Mesenchymal stem cell (in vitro differentiated cells and primary cell): ENCODE data around the gene MATCAP1.

ENCODE experiments used
- DNase-seq: peaks from one replicate; pipeline ENCODE4 v3.0.0-alpha.2; 2013
- H2AFZ ChIP-seq: one replicate; pipeline ENCODE4 v1.6.1; 2013; ENCODE audit warnings: low read depth, mild to moderate bottlenecking, control low read depth, inconsistent platforms, low read length, moderate library complexity
- H2AK5ac ChIP-seq: 2 replicates; pipeline ENCODE4 v1.6.1; 2013; ENCODE audit warnings: low read length, moderate library complexity, mild to moderate bottlenecking, inconsistent platforms; ENCODE audit not compliant: severe bottlenecking
- H2BK120ac ChIP-seq: one replicate; pipeline ENCODE4 v1.6.1; 2013; ENCODE audit warnings: low read depth, mild to moderate bottlenecking, inconsistent platforms, low read length, moderate library complexity
- H2BK12ac ChIP-seq, 2 experiments: one replicate each; pipeline ENCODE4 v1.6.1; 2013; ENCODE audit warnings: inconsistent platforms in 2 of 2, low read length in 2 of 2, mild to moderate bottlenecking in 2 of 2, moderate library complexity in 2 of 2, control low read depth in 1 of 2
- H2BK15ac ChIP-seq: one replicate; pipeline ENCODE4 v1.6.1; 2013; ENCODE audit warnings: mild to moderate bottlenecking, low read depth, inconsistent platforms; ENCODE audit not compliant: poor library complexity, severe bottlenecking
- H2BK5ac ChIP-seq: 2 replicates; pipeline ENCODE4 v1.6.1; 2013; ENCODE audit warnings: low read depth, mild to moderate bottlenecking, low read length, control low read depth, inconsistent platforms; ENCODE audit not compliant: poor library complexity, severe bottlenecking
- H3K14ac ChIP-seq, 2 experiments: one replicate each; pipeline ENCODE4 v1.6.1; 2013; ENCODE audit warnings: inconsistent platforms in 2 of 2, low read length in 2 of 2, control low read depth in 1 of 2, mild to moderate bottlenecking in 1 of 2, moderate library complexity in 1 of 2
- H3K18ac ChIP-seq, 2 experiments: one replicate each; pipeline ENCODE4 v1.6.1; 2013; ENCODE audit warnings: inconsistent platforms in 2 of 2, low read length in 2 of 2, control low read depth in 1 of 2, low read depth in 1 of 2, mild to moderate bottlenecking in 1 of 2
- H3K23ac ChIP-seq, 2 experiments: one replicate each; pipeline ENCODE4 v1.6.1; 2013; ENCODE audit warnings: inconsistent platforms in 2 of 2, low read length in 2 of 2, mild to moderate bottlenecking in 2 of 2, moderate library complexity in 2 of 2, control low read depth in 1 of 2
- H3K27ac ChIP-seq: 2 replicates; pipeline ENCODE4 v1.5.1; 2013; ENCODE audit warnings: mild to moderate bottlenecking, moderate library complexity, low read length, control low read depth, inconsistent platforms; ENCODE audit not compliant: poor library complexity, severe bottlenecking
- H3K27me3 ChIP-seq, 2 experiments: 2 replicates each; pipeline versions ENCODE4 v1.6.1 to v1.7.0; 2013; ENCODE audit warnings: low read length in 2 of 2, mild to moderate bottlenecking in 2 of 2, moderate library complexity in 2 of 2, control low read depth in 1 of 2, inconsistent platforms in 1 of 2; ENCODE audit not compliant: control insufficient read depth in 1 of 2, insufficient read depth in 1 of 2
- H3K36me3 ChIP-seq, 2 experiments: 2 replicates each; pipeline versions ENCODE4 v1.6.1 to v1.7.0; 2013; ENCODE audit warnings: low read length in 2 of 2, control low read depth in 1 of 2, inconsistent platforms in 1 of 2, low read depth in 1 of 2, mild to moderate bottlenecking in 1 of 2; ENCODE audit not compliant: insufficient read depth in 2 of 2, control insufficient read depth in 1 of 2
- H3K4ac ChIP-seq, 2 experiments: one replicate each; pipeline ENCODE4 v1.6.1; 2013; ENCODE audit warnings: inconsistent platforms in 2 of 2, low read length in 2 of 2, mild to moderate bottlenecking in 2 of 2, moderate library complexity in 2 of 2, control low read depth in 1 of 2, low read depth in 1 of 2
- H3K4me1 ChIP-seq: 2 replicates; pipeline ENCODE4 v1.6.1; 2013; ENCODE audit warnings: low read depth, low read length, control low read depth; ENCODE audit not compliant: control insufficient read depth, insufficient read depth
- H3K4me2 ChIP-seq: 2 replicates; pipeline ENCODE4 v1.6.1; 2013; ENCODE audit warnings: low read length, mild to moderate bottlenecking, inconsistent platforms; ENCODE audit not compliant: poor library complexity, severe bottlenecking
- H3K4me3 ChIP-seq, 2 experiments: 2 replicates each; pipeline versions ENCODE4 v1.5.1 to v1.7.0; 2013; ENCODE audit warnings: low read length in 2 of 2, mild to moderate bottlenecking in 2 of 2, control low read depth in 1 of 2, low read depth in 1 of 2; ENCODE audit not compliant: insufficient read depth in 1 of 2
- H3K79me1 ChIP-seq: replicated peaks from 2 replicates; pipeline ENCODE4 v1.6.1; 2013; ENCODE audit warnings: mild to moderate bottlenecking, control low read depth, low read length, inconsistent platforms; ENCODE audit not compliant: poor library complexity, severe bottlenecking
- H3K9ac ChIP-seq: 2 replicates; pipeline ENCODE4 v1.7.0; 2013; ENCODE audit warnings: mild to moderate bottlenecking, low read length, moderate library complexity
- H3K9me3 ChIP-seq: 2 replicates; pipeline ENCODE4 v1.7.0; 2013; ENCODE audit warnings: mild to moderate bottlenecking, low read length; ENCODE audit not compliant: control insufficient read depth
- H4K8ac ChIP-seq: one replicate; pipeline ENCODE4 v1.6.1; 2013; ENCODE audit warnings: inconsistent platforms, mild to moderate bottlenecking, low read length, moderate library complexity
- H4K91ac ChIP-seq: one replicate; pipeline ENCODE4 v1.6.1; 2013; ENCODE audit warnings: mild to moderate bottlenecking, low read length, inconsistent platforms
- WGBS: methylation state at CpG from one replicate; pipeline ENCODE4 v1.1.7; 2013; ENCODE audit warnings: mixed read lengths; 5-methylcytosine and 5-hydroxymethylcytosine counted together

Gene MATCAP1

DNA sequence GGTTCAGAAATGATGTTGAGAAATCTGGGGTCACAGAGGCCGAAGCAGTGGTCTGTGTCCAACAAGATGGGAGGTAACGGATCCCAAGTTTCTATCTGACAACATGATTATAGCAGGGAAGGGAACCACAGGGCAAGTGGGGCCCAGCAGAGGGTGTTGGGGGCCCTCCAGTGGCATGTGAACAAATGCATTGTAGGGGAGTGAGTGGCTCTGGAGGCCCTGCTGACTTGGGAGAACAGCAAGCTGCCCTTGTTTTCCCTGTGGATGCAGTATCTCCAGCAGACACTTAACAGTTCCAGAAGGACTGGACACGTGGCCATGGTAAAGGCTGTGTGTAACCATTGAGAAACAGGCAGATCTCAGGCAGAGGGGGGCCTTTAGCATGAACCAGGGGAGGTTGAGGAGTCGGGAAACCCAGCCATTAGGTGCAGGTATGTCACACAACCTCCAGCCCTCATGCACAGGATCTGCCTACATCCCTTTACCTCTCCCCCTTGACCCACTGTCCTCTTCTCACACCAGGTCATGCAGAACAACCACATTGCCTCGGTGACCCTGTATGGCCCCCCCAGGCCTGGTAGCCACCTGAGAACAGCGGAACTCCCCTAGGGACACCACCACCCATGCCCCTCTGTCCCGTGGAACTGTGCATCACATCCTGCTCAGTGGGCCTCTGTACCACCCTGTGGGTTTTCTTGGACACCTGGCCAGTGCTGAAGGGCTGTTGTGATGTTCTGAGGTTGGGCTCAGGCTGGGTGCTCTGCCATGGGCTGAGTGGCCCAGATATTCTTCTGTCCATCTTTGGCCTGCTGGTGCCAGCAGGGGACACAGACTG is 37.0 kb downstream of the MATCAP1 start:
- no peak overlapping the region for H3K14ac ChIP-seq
- peak overlapping the region; percentile 2 for H4K91ac ChIP-seq
- H3K9me3 ChIP-seq, result no peaks in the 10 kb centered on the region
- H3K4me3 ChIP-seq, result no peak overlapping the region
- no peaks in the 10 kb centered on the region for H3K27me3 ChIP-seq
- no peak overlapping the region for H3K4me2 ChIP-seq
- no peak overlapping the region for H3K23ac ChIP-seq
- WGBS, result 96% methylated on average over 7 of the region's 7 CpGs
- no peak overlapping the region for H2BK12ac ChIP-seq
- no peak for DNase-seq
- H3K18ac ChIP-seq, result no peak overlapping the region
- no peak overlapping the region for H2BK120ac ChIP-seq
- peaks cover 26% of the 10 kb centered on the region for H3K4me1 ChIP-seq
- H3K9ac ChIP-seq, result no peak overlapping the region
- H2AFZ ChIP-seq, result no peak overlapping the region
- peaks cover 10% of the 10 kb centered on the region for H3K79me1 ChIP-seq
- peaks cover 74 to 77% of the 10 kb centered on the region in 2 experiments for H3K36me3 ChIP-seq
- H3K4ac ChIP-seq, result no peak overlapping the region
- H2BK5ac ChIP-seq, result no peak overlapping the region
- no peak overlapping the region for H3K27ac ChIP-seq
- H2BK15ac ChIP-seq, result no peak overlapping the region
- no peak overlapping the region for H2AK5ac ChIP-seq
- H4K8ac ChIP-seq, result no peak overlapping the region

DNA sequence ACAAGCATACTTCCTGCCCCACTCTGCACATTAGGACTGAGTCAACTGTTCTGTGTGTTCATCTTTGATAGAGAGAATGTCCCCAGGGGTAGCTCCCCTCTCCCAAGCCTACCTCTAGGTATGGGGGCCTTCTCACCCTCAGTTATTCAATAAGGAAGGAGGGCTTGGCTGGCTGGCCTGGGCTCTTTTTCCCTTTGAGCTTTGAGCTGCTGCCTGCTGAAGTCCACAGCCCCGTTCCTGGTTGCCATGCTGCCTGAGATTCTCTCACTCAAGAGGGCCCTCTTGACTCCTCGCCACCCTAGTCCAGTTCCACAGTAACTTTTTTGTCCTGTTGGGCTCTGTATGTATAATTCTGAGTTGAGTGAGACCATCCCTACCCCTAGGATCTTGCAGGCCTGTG is 38.0 kb downstream of the MATCAP1 start:
- WGBS, result 100% methylated on average over 1 of the region's 2 CpGs
- peaks cover 20% of the 10 kb centered on the region for H3K4me1 ChIP-seq
- H3K4ac ChIP-seq, result no peak overlapping the region
- H2BK120ac ChIP-seq, result no peak overlapping the region
- H3K27me3 ChIP-seq, result no peaks in the 10 kb centered on the region
- H3K4me3 ChIP-seq, result no peak overlapping the region
- H3K79me1 ChIP-seq, result peaks cover 10% of the 10 kb centered on the region
- no peak overlapping the region for H2AFZ ChIP-seq
- H2BK15ac ChIP-seq, result no peak overlapping the region
- peaks cover 84 to 87% of the 10 kb centered on the region in 2 experiments for H3K36me3 ChIP-seq
- no peaks in the 10 kb centered on the region for H3K9me3 ChIP-seq
- H2AK5ac ChIP-seq, result no peak overlapping the region
- H3K9ac ChIP-seq, result no peak overlapping the region
- no peak overlapping the region for H2BK12ac ChIP-seq
- H3K23ac ChIP-seq, result no peak overlapping the region
- no peak overlapping the region for H2BK5ac ChIP-seq
- H3K14ac ChIP-seq, result no peak overlapping the region
- no peak overlapping the region for H4K8ac ChIP-seq
- H3K18ac ChIP-seq, result no peak overlapping the region
- no peak overlapping the region for H3K4me2 ChIP-seq
- H3K27ac ChIP-seq, result no peak overlapping the region
- no peak for DNase-seq
- H4K91ac ChIP-seq, result no peak overlapping the region

DNA sequence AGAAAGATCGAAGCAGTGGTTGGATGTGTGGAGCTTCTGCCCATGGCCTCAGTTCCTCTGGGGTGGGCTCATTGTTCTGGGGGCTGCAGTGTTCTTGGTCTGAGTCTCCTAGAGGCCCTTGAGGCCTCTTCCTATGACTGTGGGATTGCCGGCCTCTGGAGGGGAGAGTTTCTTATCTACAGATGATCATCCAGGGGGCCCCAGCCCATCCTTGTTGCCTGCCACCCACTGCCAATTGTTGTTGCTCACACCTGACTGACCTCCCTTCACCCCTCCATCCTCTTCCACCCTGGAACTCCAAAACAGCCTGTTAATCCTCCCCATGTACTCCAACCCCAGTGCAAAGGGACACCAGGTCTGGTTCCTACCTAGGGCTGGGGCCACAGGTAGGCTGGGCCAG is 38.8 kb downstream of the MATCAP1 start:
- Histone ChIP-seq H3K79me1 (peaks cover 9% of the 10 kb centered on the region), H3K23ac (no peak overlapping the region), H2BK5ac (no peak overlapping the region), H3K4me3 (no peak overlapping the region), H3K4me2 (no peak overlapping the region), H2BK15ac (no peak overlapping the region), H2AK5ac (no peak overlapping the region), H2BK12ac (no peak overlapping the region), H3K27me3 (no peaks in the 10 kb centered on the region), H3K9ac (no peak overlapping the region), H2AFZ (no peak overlapping the region), H2BK120ac (no peak overlapping the region), H3K36me3 (peaks cover 88 to 95% of the 10 kb centered on the region in 2 experiments), H3K14ac (no peak overlapping the region), H4K91ac (no peak overlapping the region), H3K4me1 (peaks cover 12% of the 10 kb centered on the region), H4K8ac (no peak overlapping the region), H3K4ac (no peak overlapping the region), H3K27ac (no peak overlapping the region), H3K18ac (no peak overlapping the region), H3K9me3 (no peaks in the 10 kb centered on the region)
- no peak for DNase-seq
- 86% methylated on average over 2 of the region's 2 CpGs for WGBS

DNA sequence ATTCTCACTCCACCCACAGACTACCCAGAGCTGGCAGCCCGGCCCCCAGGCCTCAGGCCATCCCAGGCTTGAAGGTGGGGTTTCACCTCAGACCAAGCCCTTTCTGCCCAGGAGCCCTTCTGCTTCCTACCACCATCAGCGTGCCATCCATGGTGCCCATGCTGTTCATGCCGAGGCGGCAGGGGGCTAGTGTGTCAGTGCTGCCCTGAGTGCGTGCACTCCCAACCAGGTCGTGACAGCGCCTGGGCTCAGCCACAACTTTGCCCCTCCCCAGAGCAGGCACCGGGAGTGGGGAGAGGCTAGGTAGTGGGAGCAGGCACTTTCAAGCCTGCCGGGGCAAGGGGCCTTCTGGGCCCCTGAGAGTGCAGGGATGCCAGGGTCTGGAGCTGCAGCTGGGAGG is 41.4 kb downstream of the MATCAP1 start:
- Histone ChIP-seq H3K23ac (no peak overlapping the region), H2AFZ (no peak overlapping the region), H3K18ac (no peak overlapping the region), H2AK5ac (no peak overlapping the region), H3K36me3 (peaks cover 67 to 97% of the 10 kb centered on the region in 2 experiments), H4K91ac (no peak overlapping the region), H3K4me3 (no peak overlapping the region), H4K8ac (no peak overlapping the region), H3K27me3 (no peaks in the 10 kb centered on the region), H3K27ac (no peak overlapping the region), H2BK12ac (no peak overlapping the region), H3K4me1 (peaks cover 1% of the 10 kb centered on the region), H3K9me3 (no peaks in the 10 kb centered on the region), H3K9ac (no peak overlapping the region), H3K14ac (no peak overlapping the region), H3K4me2 (no peak overlapping the region), H3K79me1 (no peaks in the 10 kb centered on the region), H3K4ac (no peak overlapping the region), H2BK120ac (no peak overlapping the region), H2BK5ac (no peak overlapping the region), H2BK15ac (no peak overlapping the region)
- 96% methylated on average over 9 of the region's 9 CpGs for WGBS
- DNase-seq, result no peak
